ENCODE measurements around the gene CPD. TPM values are rescaled to one million over a fixed set of nuclear protein-coding genes. Genes with fewer than 3 reads are reported as not detected.
A peak's percentile ranks its signal among the peaks of the same experiment; 100 is the strongest.

CPD gene
- total and polyA plus RNA-seq, 9 of the 15 experiments (the other 6 are each of a cell fraction or from before 2014, with no cell fraction given) = 4.5 to 24.4 (median 20.4) TPM

- Histone ChIP-seq H3K4me3 (no peak overlapping the region), H3K9me1 (ENCODE audit: control insufficient read depth, insufficient read depth, low read length) (no peaks in the 10 kb centered on the region), H2AFZ (ENCODE audit: low read depth, low read length) (peak overlapping the region; percentile 7; the same call in 1 of the 2 replicates), H3K4me1 (replicated peaks in 1 of 2; ENCODE audit: control insufficient read depth in 2 of 2, insufficient read depth in 2 of 2, low read length in 2 of 2) (peaks cover 8 to 28% of the 10 kb centered on the region in 2 experiments; a peak in 4 of 5 replicates), H3K79me2 (ENCODE audit: control insufficient read depth, insufficient read depth, low read length) (no peaks in the 10 kb centered on the region), H4K20me1 (replicated peaks; ENCODE audit: control insufficient read depth, insufficient read depth, low read length) (no peaks in the 10 kb centered on the region), H3K4me2 (ENCODE audit: insufficient read depth, low read length) (no peak overlapping the region), H3K27ac (ENCODE audit: extremely low read depth, low read depth, low read length) (no peak overlapping the region), H3K9ac (ENCODE audit: insufficient read depth in 1 of 2, low read depth in 2 of 2, low read length in 2 of 2) (no peak overlapping the region), H3K27me3 (ENCODE audit: control insufficient read depth in 2 of 2, insufficient read depth in 2 of 2, low read length in 2 of 2) (no peaks in the 10 kb centered on the region), H3K9me3 (replicated peaks; ENCODE audit: control insufficient read depth, insufficient read depth, low read depth, low read length) (no peaks in the 10 kb centered on the region), H3K36me3 (ENCODE audit: control insufficient read depth, insufficient read depth, low read length) (no peaks in the 10 kb centered on the region)
- CTCF ChIA-PET (ENCODE audit: low intra/inter-chr PET ratio) = no interaction called here
- WGBS (ENCODE audit: insufficient coverage, low coverage, missing lambda C conversion rate) = 42% methylated on average over 4 of the region's 4 CpGs
- DNase-seq (ENCODE audit: extremely low read depth in 1 of 4, low spot score in 3 of 4) (no peak), ATAC-seq (no peak), FAIRE-seq (no peak)
- in situ Hi-C loops (cut with MboI) (loop anchor here (25.0 kb wide), 1 partner anchor 365 kb away; no protein-coding TSS in a partner anchor), intact Hi-C loops (cut with micrococcal nuclease) (no loop called here)
- BruUV-seq (replicated peaks) = no TSS peak
- POLR2A ChIA-PET = interaction anchor here (1.1 kb wide), 1 partner anchor 10 kb away, joined by 3 read pairs; no protein-coding TSS in a partner anchor
- no peak for TF ChIP-seq ZNF175 (CRISPR knock-in tag; IDR thresholded peaks at IDR 0.05; ENCODE audit: low read depth)
- no peak for TF ChIP-seq THAP12 (CRISPR knock-in tag; IDR thresholded peaks at IDR 0.05)
- TF ChIP-seq ZNF121 (CRISPR knock-in tag; conservative IDR thresholded peaks at IDR 0.05) = no peak
- TF ChIP-seq ZFP36 (IDR thresholded peaks at IDR 0.05; ENCODE audit: low read depth, low read length, partially characterized antibody) = no peak
- TF ChIP-seq ZC3H8 (IDR thresholded peaks at IDR 0.05) = no peak
- no peak for TF ChIP-seq SMARCC2 (IDR thresholded peaks at IDR 0.05; ENCODE audit: low read depth)
- no peak for TF ChIP-seq MTA1 (IDR thresholded peaks at IDR 0.05; ENCODE audit: borderline replicate concordance)
- TF ChIP-seq MECOM (CRISPR knock-in tag; IDR thresholded peaks at IDR 0.05) = no peak
- TF ChIP-seq ZNF217 (CRISPR knock-in tag; IDR thresholded peaks at IDR 0.05) = no peak
- TF ChIP-seq ZBTB43 (CRISPR knock-in tag; IDR thresholded peaks at IDR 0.05) = no peak
- TF ChIP-seq E2F6 (IDR thresholded peaks at IDR 0.05; ENCODE audit: borderline replicate concordance in 1 of 2, extremely low read depth in 1 of 2, insufficient read depth in 1 of 2, insufficient read length in 1 of 2, low read depth in 1 of 2, low read length in 1 of 2, poor library complexity in 1 of 2, severe bottlenecking in 1 of 2) = no peak
- TF ChIP-seq SREBF2 (CRISPR knock-in tag; IDR thresholded peaks at IDR 0.05) = no peak
- no peak for TF ChIP-seq ZNF398 (CRISPR knock-in tag; IDR thresholded peaks at IDR 0.05)
- TF ChIP-seq RBM34 (IDR thresholded peaks at IDR 0.05; ENCODE audit: borderline replicate concordance, insufficient read depth, low read length) = no peak
- no peak for TF ChIP-seq ELK1 (CRISPR knock-in tag; IDR thresholded peaks at IDR 0.05)
These were observed 31.2 kb upstream of the CPD start for GRCh38 chr17:30347488-30347887.
